ENCODE results near the gene WEE2.

WEE2 gene

DNA sequence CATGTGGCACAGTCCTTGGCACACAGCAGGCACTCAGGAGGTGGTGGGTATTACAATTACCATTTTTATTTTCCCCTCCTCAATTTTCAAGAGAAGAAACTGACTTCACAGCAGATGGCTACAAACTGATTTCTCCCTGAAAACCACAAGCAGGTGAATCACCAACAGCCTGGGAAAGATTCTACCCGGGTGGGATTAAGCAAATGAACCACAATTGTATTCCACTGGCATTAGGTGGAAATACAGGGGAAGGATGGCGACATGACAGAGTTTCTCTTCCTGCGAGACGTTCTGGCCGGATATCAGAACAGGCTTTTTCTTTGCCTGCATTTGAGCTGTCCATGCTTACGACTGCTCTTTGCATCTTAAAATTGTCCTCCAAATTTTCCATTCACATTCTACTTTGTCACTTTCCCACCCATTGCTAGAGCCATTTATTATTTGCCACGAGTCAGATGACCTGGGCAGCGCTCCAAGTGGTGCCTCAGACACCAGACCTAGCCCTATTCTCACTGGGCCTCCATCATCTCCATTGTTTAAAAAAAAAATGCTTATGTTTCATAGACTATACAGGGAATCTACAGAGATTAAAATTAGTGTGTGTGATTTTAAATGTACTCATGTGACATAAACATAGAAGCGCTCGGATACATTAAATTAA is 10.8 kb upstream of the WEE2 start:
- Histone ChIP-seq H3K36me3 (ENCODE audit: insufficient read depth, low read length) (no peaks in the 10 kb centered on the region), H3K27me3 (ENCODE audit: insufficient read depth, low read length) (no peaks in the 10 kb centered on the region), H2AFZ (ENCODE audit: low read depth, low read length) (no peak overlapping the region), H3K4me3 (ENCODE audit: low read length) (no peak overlapping the region), H3K9me3 (ENCODE audit: low read length) (no peaks in the 10 kb centered on the region), H3K4me1 (ENCODE audit: insufficient read depth, low read length) (peaks cover 23% of the 10 kb centered on the region)

GRCh38 chr7:141698247-141699015 is 9.7 kb upstream of the WEE2 start:
- Histone ChIP-seq H3K27me3 (ENCODE audit: insufficient read depth, low read length) (no peaks in the 10 kb centered on the region), H3K4me3 (ENCODE audit: low read length) (no peak overlapping the region), H3K36me3 (ENCODE audit: insufficient read depth, low read length) (no peaks in the 10 kb centered on the region), H2AFZ (ENCODE audit: low read depth, low read length) (no peak overlapping the region), H3K4me1 (ENCODE audit: insufficient read depth, low read length) (peaks cover 28% of the 10 kb centered on the region), H3K9me3 (ENCODE audit: low read length) (no peaks in the 10 kb centered on the region)

DNA sequence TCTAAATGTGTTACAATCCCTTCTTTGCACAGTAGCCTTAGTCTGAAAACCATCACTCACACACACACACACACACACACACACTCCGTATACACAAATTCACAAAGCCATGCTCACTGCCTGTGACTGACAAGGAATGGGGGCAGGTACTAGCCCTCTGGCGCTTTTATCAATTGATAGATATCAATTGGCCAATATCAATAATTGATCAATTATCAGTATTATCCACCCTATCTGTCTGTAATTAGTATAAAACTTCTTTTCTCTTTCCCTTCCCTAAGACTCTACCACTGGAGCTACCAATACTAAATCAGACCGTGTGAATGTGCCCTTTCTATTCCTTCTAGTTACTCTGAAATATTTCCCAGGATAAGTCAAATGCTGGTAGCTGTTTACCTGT is 8.3 kb upstream of the WEE2 start:
- Histone ChIP-seq H2AFZ (ENCODE audit: low read depth, low read length) (no peak overlapping the region), H3K27me3 (ENCODE audit: insufficient read depth, low read length) (no peaks in the 10 kb centered on the region), H3K4me3 (ENCODE audit: low read length) (no peak overlapping the region), H3K4me1 (ENCODE audit: insufficient read depth, low read length) (peaks cover 28% of the 10 kb centered on the region), H3K9me3 (ENCODE audit: low read length) (no peaks in the 10 kb centered on the region), H3K36me3 (ENCODE audit: insufficient read depth, low read length) (no peaks in the 10 kb centered on the region)

- Histone ChIP-seq H3K36me3 (ENCODE audit: insufficient read depth, low read length) (no peaks in the 10 kb centered on the region), H3K9me3 (ENCODE audit: low read length) (no peaks in the 10 kb centered on the region), H3K27me3 (ENCODE audit: insufficient read depth, low read length) (no peaks in the 10 kb centered on the region), H3K4me1 (ENCODE audit: insufficient read depth, low read length) (peaks cover 28% of the 10 kb centered on the region), H2AFZ (ENCODE audit: low read depth, low read length) (no peak overlapping the region), H3K4me3 (ENCODE audit: low read length) (peak overlapping the region; percentile 96)
Measured at GRCh38 chr7:141700296-141700847, 7.8 kb upstream of the WEE2 start.

GRCh38 chr7:141700848-141701371 is 7.2 kb upstream of the WEE2 start:
- H3K27me3 ChIP-seq (ENCODE audit: insufficient read depth, low read length): no peaks in the 10 kb centered on the region
- no peaks in the 10 kb centered on the region for H3K36me3 ChIP-seq (ENCODE audit: insufficient read depth, low read length)
- H3K4me1 ChIP-seq (ENCODE audit: insufficient read depth, low read length): peaks cover 23% of the 10 kb centered on the region
- H2AFZ ChIP-seq (ENCODE audit: low read depth, low read length): no peak overlapping the region
- no peaks in the 10 kb centered on the region for H3K9me3 ChIP-seq (ENCODE audit: low read length)
- peak overlapping the region; percentile 96 for H3K4me3 ChIP-seq (ENCODE audit: low read length)

DNA sequence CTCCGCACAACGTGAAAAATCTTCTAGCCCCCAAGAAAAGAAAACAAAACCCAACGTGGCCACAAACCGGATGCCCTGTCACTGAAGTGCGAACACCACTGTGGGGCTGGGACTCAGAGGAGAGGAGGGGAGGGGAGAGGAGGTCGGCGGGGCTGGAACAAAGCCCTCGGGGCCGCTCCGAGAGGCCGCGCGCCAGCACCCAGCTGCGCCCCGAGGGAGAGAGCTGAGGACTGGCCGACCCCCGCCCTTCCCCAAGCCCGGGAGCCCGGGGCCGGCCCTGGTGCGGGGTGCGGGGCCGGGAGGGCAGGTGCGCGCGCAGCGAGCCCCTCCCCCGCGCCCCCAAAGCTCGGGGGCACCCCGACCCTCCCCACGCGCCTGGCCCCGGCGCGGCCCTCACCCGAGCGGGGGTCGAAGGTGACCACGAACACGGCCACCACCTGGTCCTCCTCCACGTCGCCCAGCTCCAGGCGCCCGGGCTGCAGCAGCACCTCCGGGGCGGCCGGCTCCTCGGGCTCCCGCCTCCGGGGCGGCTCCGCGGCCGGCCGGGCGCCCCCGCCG is 6.6 kb upstream of the WEE2 start:
- Histone ChIP-seq H3K9me3 (ENCODE audit: low read length) (no peaks in the 10 kb centered on the region), H3K27me3 (ENCODE audit: insufficient read depth, low read length) (no peaks in the 10 kb centered on the region), H3K36me3 (ENCODE audit: insufficient read depth, low read length) (no peaks in the 10 kb centered on the region), H3K4me3 (ENCODE audit: low read length) (peak overlapping the region; percentile 96), H3K4me1 (ENCODE audit: insufficient read depth, low read length) (peaks cover 21% of the 10 kb centered on the region), H2AFZ (ENCODE audit: low read depth, low read length) (no peak overlapping the region)

DNA sequence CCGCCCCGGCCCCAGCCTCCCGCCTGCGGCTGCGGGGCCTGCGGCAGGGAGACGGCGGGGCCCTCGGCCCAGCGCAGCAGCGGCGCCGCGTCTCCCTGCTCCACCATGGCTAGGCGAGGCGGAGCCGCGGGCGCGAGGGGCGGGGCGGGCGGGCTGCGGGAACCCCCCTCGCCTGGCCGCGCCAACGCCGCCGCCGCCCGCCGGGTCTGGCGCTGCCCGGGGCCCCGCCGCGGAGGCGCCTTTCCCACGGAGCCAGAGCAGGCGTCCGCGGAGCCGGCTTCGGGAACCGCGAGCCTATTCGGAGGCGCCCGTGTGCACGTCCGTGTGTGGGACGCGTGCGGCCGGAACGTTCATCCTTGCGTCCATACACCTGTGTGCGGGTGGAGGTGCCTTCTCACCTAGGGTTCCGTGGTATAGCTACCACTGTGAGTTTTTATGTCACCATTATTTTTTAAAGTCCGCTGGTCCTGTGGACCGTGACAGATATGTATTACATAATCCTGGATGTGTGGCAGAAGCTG is 6.0 kb upstream of the WEE2 start, which contains the start of gene DENND11:
Gene DENND11 (minus strand): TSS at position 120 of the 521 bp plus-strand sequence. CDS start 13 bp downstream, at position 107.
- Histone ChIP-seq H3K4me1 (ENCODE audit: insufficient read depth, low read length) (peaks cover 21% of the 10 kb centered on the region), H3K36me3 (ENCODE audit: insufficient read depth, low read length) (no peaks in the 10 kb centered on the region), H3K4me3 (ENCODE audit: low read length) (peak within 1 kb of the TSS; percentile 96)

GRCh38 chr7:141702892-141703291 is 5.3 kb upstream of the WEE2 start:
- Histone ChIP-seq H3K4me1 (ENCODE audit: insufficient read depth, low read length) (peaks cover 21% of the 10 kb centered on the region), H3K9me3 (ENCODE audit: low read length) (no peaks in the 10 kb centered on the region), H3K36me3 (ENCODE audit: insufficient read depth, low read length) (no peaks in the 10 kb centered on the region), H3K27me3 (ENCODE audit: insufficient read depth, low read length) (no peaks in the 10 kb centered on the region), H3K4me3 (ENCODE audit: low read length) (peak overlapping the region; percentile 96), H2AFZ (ENCODE audit: low read depth, low read length) (no peak overlapping the region)

More for the DNA sequence above, 6.0 kb upstream of the WEE2 start, which contains the start of gene DENND11:
- Histone ChIP-seq H3K27me3 (ENCODE audit: insufficient read depth, low read length) (no peaks in the 10 kb centered on the region), H3K9me3 (ENCODE audit: low read length) (no peaks in the 10 kb centered on the region), H2AFZ (ENCODE audit: low read depth, low read length) (peak within 1 kb of the TSS; percentile 94)

DNA sequence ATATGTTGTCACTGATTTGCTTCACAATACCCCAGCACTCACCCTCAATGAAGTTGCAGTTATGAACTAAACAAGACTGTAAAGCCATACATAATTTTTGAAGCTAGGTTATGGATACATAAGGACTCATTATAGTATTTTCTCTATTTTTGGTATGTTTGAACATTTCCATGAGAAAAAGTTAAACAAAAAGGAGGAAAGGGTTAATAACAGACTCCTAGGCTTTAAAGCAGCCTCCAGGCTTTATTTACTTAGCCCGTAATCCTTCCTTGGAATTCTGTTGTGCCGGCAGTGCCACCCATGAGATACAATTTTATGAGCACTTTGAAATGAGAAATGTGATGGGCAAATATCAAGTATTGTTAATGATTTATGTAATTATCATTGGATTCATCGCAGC is 4.0 kb upstream of the WEE2 start:
- Histone ChIP-seq H3K36me3 (ENCODE audit: insufficient read depth, low read length) (no peaks in the 10 kb centered on the region), H3K9me3 (ENCODE audit: low read length) (no peaks in the 10 kb centered on the region), H3K4me1 (ENCODE audit: insufficient read depth, low read length) (peaks cover 21% of the 10 kb centered on the region), H3K4me3 (ENCODE audit: low read length) (no peak overlapping the region), H2AFZ (ENCODE audit: low read depth, low read length) (no peak overlapping the region), H3K27me3 (ENCODE audit: insufficient read depth, low read length) (no peaks in the 10 kb centered on the region)

DNA sequence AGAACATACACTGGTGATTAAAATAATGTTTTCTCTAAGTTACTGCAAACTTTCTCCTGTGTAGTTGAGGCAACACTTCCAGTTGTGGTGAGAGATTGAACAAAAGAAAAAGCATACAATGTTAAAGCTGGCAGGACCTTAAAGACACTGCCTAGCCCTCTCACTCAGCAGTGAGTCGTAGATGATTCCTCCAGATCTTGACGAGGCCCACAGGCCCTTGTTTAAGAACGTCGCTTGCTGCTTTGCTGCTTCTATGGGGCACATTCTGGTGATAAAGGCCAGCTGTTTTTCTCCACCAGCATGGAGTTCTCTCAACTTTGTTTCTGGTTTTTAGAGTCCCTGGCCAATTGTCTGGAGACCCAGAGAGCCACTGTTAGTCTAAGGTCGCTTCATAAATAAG is 3.4 kb upstream of the WEE2 start:
- H3K9me3 ChIP-seq (ENCODE audit: low read length): no peaks in the 10 kb centered on the region
- peaks cover 21% of the 10 kb centered on the region for H3K4me1 ChIP-seq (ENCODE audit: insufficient read depth, low read length)
- no peaks in the 10 kb centered on the region for H3K36me3 ChIP-seq (ENCODE audit: insufficient read depth, low read length)
- H3K27me3 ChIP-seq (ENCODE audit: insufficient read depth, low read length): no peaks in the 10 kb centered on the region
- H2AFZ ChIP-seq (ENCODE audit: low read depth, low read length): no peak overlapping the region
- no peak overlapping the region for H3K4me3 ChIP-seq (ENCODE audit: low read length)

GRCh38 chr7:141706239-141707064 is 1.7 kb upstream of the WEE2 start:
- Histone ChIP-seq H3K4me3 (ENCODE audit: low read length) (no peak overlapping the region), H3K4me1 (ENCODE audit: insufficient read depth, low read length) (peaks cover 7% of the 10 kb centered on the region), H3K9me3 (ENCODE audit: low read length) (no peaks in the 10 kb centered on the region), H3K27me3 (ENCODE audit: insufficient read depth, low read length) (no peaks in the 10 kb centered on the region), H3K36me3 (ENCODE audit: insufficient read depth, low read length) (no peaks in the 10 kb centered on the region), H2AFZ (ENCODE audit: low read depth, low read length) (no peak overlapping the region)

DNA sequence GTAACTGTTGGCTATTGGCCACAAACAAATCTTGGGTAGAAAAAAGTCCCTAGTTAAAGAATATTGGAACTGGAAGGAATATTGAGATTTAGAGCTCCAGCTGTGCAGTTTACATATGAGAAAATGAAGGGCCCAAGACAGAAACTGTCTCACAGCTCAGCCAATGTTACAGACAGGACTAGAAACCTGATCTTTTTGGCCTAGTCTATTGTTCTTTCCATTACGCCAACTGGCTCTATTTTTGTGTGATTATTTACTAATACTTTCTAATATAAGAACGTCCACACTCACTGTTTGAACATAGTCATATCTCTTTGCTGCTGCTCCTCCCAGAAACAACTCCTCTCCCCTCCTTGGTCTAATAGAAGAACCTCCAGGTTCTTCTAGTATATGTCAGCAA is 1.2 kb downstream of the WEE2 start:
- no peak overlapping the region for H2AFZ ChIP-seq (ENCODE audit: low read depth, low read length)
- H3K9me3 ChIP-seq (ENCODE audit: low read length): no peaks in the 10 kb centered on the region
- no peaks in the 10 kb centered on the region for H3K27me3 ChIP-seq (ENCODE audit: insufficient read depth, low read length)
- no peaks in the 10 kb centered on the region for H3K36me3 ChIP-seq (ENCODE audit: insufficient read depth, low read length)
- H3K4me1 ChIP-seq (ENCODE audit: insufficient read depth, low read length): no peaks in the 10 kb centered on the region
- no peak overlapping the region for H3K4me3 ChIP-seq (ENCODE audit: low read length)

All from neuron (in vitro differentiated cells).